GM12878 (cell line): ENCODE measurements around the gene SPOP. TPM values are rescaled to one million over a fixed set of nuclear protein-coding genes. Genes with fewer than 3 reads are reported as not detected.

Experiments
- ATAC-seq: fragments of 200-7000 bp; cut with Tn5 transposase; 3 replicates; pipeline ENCODE4 v1.9.1; 2020; ENCODE audit warnings: mild to moderate bottlenecking, moderate library complexity
- BruUV-seq: library from RNA; stranded (reverse); fragments of 400-500 nt; replicated peaks from 2 replicates; lab custom pipeline; 2021; lab: Mats Ljungman, UMichigan
- CTCF ChIA-PET: fragments of 300-600 bp; sonication (Branson Sonifier 250); formaldehyde crosslinking; extraction: SDS; loops from one replicate; lab custom pipeline; 2021; ENCODE audit warnings: inconsistent platforms; lab: Yijun Ruan, JAX
- POLR2A ChIA-PET: fragments of 350-600 bp; formaldehyde crosslinking; extraction: SDS; loops from one replicate; lab custom pipeline; 2021; ENCODE audit warnings: inconsistent platforms; lab: Charles Lee
- RAD21 ChIA-PET: fragments of 300-600 bp; sonication (Branson Sonifier 250); formaldehyde crosslinking; loops from one replicate; lab custom pipeline; 2023; ENCODE audit warnings: antibody characterized with exemption; ENCODE audit not compliant: unreplicated experiment; lab: Charles Lee
- SMC1A ChIA-PET: fragments of 300-600 bp; sonication (Branson Sonifier 250); formaldehyde crosslinking; loops from one replicate; lab custom pipeline; 2023; ENCODE audit not compliant: unreplicated experiment, uncharacterized antibody; lab: Charles Lee
- DNase-seq: peaks from one replicate; pipeline ENCODE4 v3.0.0-alpha.2; 2011; ENCODE audit warnings: low read depth, low spot score
- FAIRE-seq: peaks from 3 replicates; lab custom pipeline; 2011; peaks lifted over from hg19 to GRCh38; lab: Jason Lieb, UNC
- H2AFZ ChIP-seq: 2 replicates; pipeline ENCODE4 v1.6.0; 2011; ENCODE audit warnings: low read depth, low read length, control low read depth; ENCODE audit not compliant: control insufficient read depth
- H3K27ac ChIP-seq: 2 replicates; pipeline ENCODE4 v1.5.1; 2011; ENCODE audit warnings: control low read depth; ENCODE audit not compliant: control insufficient read depth, insufficient read depth
- H3K27me3 ChIP-seq, 2 experiments: replicated peaks in 1 of 2; 2 replicates each; pipeline versions ENCODE4 v1.6.0 to v1.6.1; 2011; ENCODE audit warnings: low read length in 1 of 2; ENCODE audit not compliant: control insufficient read depth in 2 of 2, insufficient read depth in 2 of 2
- H3K36me3 ChIP-seq, 2 experiments: 2 replicates each; pipeline ENCODE4 v1.5.1; 2011; ENCODE audit warnings: low read length in 1 of 2; ENCODE audit not compliant: control insufficient read depth in 2 of 2, insufficient read depth in 2 of 2
- H3K4me1 ChIP-seq: 2 replicates; pipeline ENCODE4 v1.6.1; 2011; ENCODE audit warnings: mild to moderate bottlenecking, low read length, moderate library complexity, mixed read lengths; ENCODE audit not compliant: control insufficient read depth, insufficient read depth
- H3K4me2 ChIP-seq: 2 replicates; pipeline ENCODE4 v1.6.0; 2011; ENCODE audit warnings: control low read depth; ENCODE audit not compliant: control insufficient read depth, insufficient read depth
- H3K4me3 ChIP-seq: fragments of 200-600 bp; sonication (generic); 2 replicates; pipeline ENCODE4 v1.5.1; 2016
- H3K79me2 ChIP-seq: 2 replicates; pipeline ENCODE4 v1.6.0; 2011; ENCODE audit warnings: low read length; ENCODE audit not compliant: control insufficient read depth, insufficient read depth
- H3K9ac ChIP-seq: 2 replicates; pipeline ENCODE4 v1.8.0; 2011; ENCODE audit warnings: low read length, control low read depth, mixed read lengths; ENCODE audit not compliant: control insufficient read depth, insufficient read depth
- H3K9me3 ChIP-seq: replicated peaks from 3 replicates; pipeline ENCODE4 v1.5.1; 2011; ENCODE audit warnings: mild to moderate bottlenecking, low read length; ENCODE audit not compliant: control insufficient read depth, insufficient read depth
- H4K20me1 ChIP-seq: 2 replicates; pipeline ENCODE4 v1.6.0; 2011; ENCODE audit not compliant: control insufficient read depth, insufficient read depth
- HDAC6 ChIP-seq: fragments of 200-600 bp; sonication (generic); IDR thresholded peaks from one replicate; pipeline ENCODE4 v1.8.0; 2017; ENCODE audit warnings: antibody characterized with exemption; ENCODE audit not compliant: unreplicated experiment
- MYB ChIP-seq: fragments of 150-350 bp; IDR thresholded peaks from 2 replicates; pipeline ENCODE4 v1.6.1; 2014; ENCODE audit warnings: mild to moderate bottlenecking, low read depth, low read length, borderline replicate concordance
- POLR2A ChIP-seq: IDR thresholded peaks from 2 replicates; pipeline ENCODE4 v1.6.1; 2011; ENCODE audit warnings: low read depth, mild to moderate bottlenecking, low read length
- SMAD5 ChIP-seq: IDR thresholded peaks from 2 replicates; pipeline ENCODE4 v1.6.1; 2016; ENCODE audit warnings: antibody characterized with exemption, low read depth
- SMC3 ChIP-seq: IDR thresholded peaks from 2 replicates; pipeline ENCODE4 v1.6.1; 2011; ENCODE audit warnings: low read length, improper control_type of control experiment, borderline replicate concordance
- SUPT20H ChIP-seq: IDR thresholded peaks from 2 replicates; pipeline ENCODE4 v1.6.1; 2011; ENCODE audit warnings: low read depth, mild to moderate bottlenecking, low read length, moderate library complexity, borderline replicate concordance; ENCODE audit not compliant: control insufficient read depth
- ZSCAN29 ChIP-seq: fragments of 450-650 bp; IDR thresholded peaks from 2 replicates; pipeline ENCODE4 v1.6.1; 2017; ENCODE audit warnings: mild to moderate bottlenecking, moderate library complexity
- WGBS: methylation state at CpG from one replicate; pipeline ENCODE4 v1.1.6; 2016; ENCODE audit warnings: low lambda C conversion rate; ENCODE audit not compliant: insufficient replicate concordance, insufficient coverage; ENCODE audit errors: missing lambda C conversion rate; 5-methylcytosine and 5-hydroxymethylcytosine counted together
- in situ Hi-C: fragments of 300-500 bp; cut with MboI; formaldehyde crosslinking; loops from 9 replicates; pipeline ENCODE4 v1.14.3; 2018; ENCODE audit warnings: mixed read lengths
- intact Hi-C: fragments of 100-400 bp; cut with micrococcal nuclease; formaldehyde crosslinking; loops from one replicate; pipeline ENCODE4 v1.14.2; 2022; ENCODE audit not compliant: unreplicated experiment
- polyA plus RNA-seq, 11 experiments: library from polyadenylated mRNA; depleted of rRNA in 4 of 11; unstranded in 6 of 11; stranded (reverse) in 5 of 11; fragments of >200 nt; fragmentation: Nextera tagmentation in 4 of 11; fragmentation: Illumina TruSeq in 1 of 11; extraction: Ambion mirVana in 4 of 11; extraction: Trizol in 1 of 11; gene quantifications; 1 replicate in 1 of 11; 2 replicates in 10 of 11; pipeline versions ENCODE4 v1.2.1 to v1.2.3, GENCODE V29; 2011 to 2016; ENCODE audit warnings: inconsistent platforms in 2 of 11, missing spikeins in 2 of 11, low read depth in 1 of 11
- total RNA-seq, 4 experiments: library from RNA; depleted of rRNA in 3 of 4; stranded (reverse); fragments of >200 nt in 3 of 4; fragmentation: Illumina TruSeq in 1 of 4; extraction: Trizol in 1 of 4; gene quantifications; 2 replicates each; pipeline versions ENCODE4 v1.2.1 to v1.2.3, GENCODE V29; 2013 to 2021

Gene SPOP
- total and polyA plus RNA-seq, 10 of the 15 experiments (the other 5 are each of a cell fraction or from before 2014, with no cell fraction given), result 35.1 to 80.4 (median 44.7) TPM

- intact Hi-C loops, result no loop called here
- RAD21 ChIA-PET, result interaction anchor here (0.7 to 1.0 kb wide), 2 partner anchors 98 to 118 kb away, joined by 3 to 4 read pairs; no protein-coding TSS in a partner anchor
- FAIRE-seq (no peak), DNase-seq (no peak), ATAC-seq (no peak)
- no peaks in the 10 kb centered on the region; the same call in 1 of the 2 replicates for H3K4me1 ChIP-seq
- H2AFZ ChIP-seq, result no peak overlapping the region
- CTCF ChIA-PET, result interaction anchor here (0.8 to 17.8 kb wide), 2 partner anchors 8 to 118 kb away, joined by 3 to 483 read pairs; no protein-coding TSS in a partner anchor
- in situ Hi-C loops, result no loop called here
- no peaks in the 10 kb centered on the region for H4K20me1 ChIP-seq
- POLR2A ChIA-PET, result interaction anchor here (0.6 to 2.5 kb wide), 2 partner anchors 35 to 106 kb away, joined by 3 to 8 read pairs; no protein-coding TSS in a partner anchor
- SMC1A ChIA-PET, result interaction anchor here (0.7 kb wide), 1 partner anchor 53 kb away, joined by 3 read pairs; no protein-coding TSS in a partner anchor
- H3K36me3 ChIP-seq, result no peaks in the 10 kb centered on the region
- no peak overlapping the region for H3K27ac ChIP-seq
- H3K9ac ChIP-seq, result no peak overlapping the region
- H3K4me2 ChIP-seq, result no peak overlapping the region; the same call in 1 of the 2 replicates
- 50% methylated on average over 12 of the region's 13 CpGs for WGBS
- no TSS peak for BruUV-seq
- H3K79me2 ChIP-seq, result no peaks in the 10 kb centered on the region
- peaks cover 2 to 6% of the 10 kb centered on the region in 2 experiments; a peak in 3 of 4 replicates for H3K27me3 ChIP-seq
- TF ChIP-seq HDAC6 (no peak), SMAD5 (no peak), MYB (no peak), POLR2A (no peak), SUPT20H (no peak), ZSCAN29 (no peak), SMC3 (no peak)
- no peak overlapping the region for H3K4me3 ChIP-seq
- no peaks in the 10 kb centered on the region for H3K9me3 ChIP-seq
Observed at GRCh38 chr17:49578414-49578813, 99.5 kb downstream of the SPOP start.
